Osteocyte (in vitro differentiated cells): ENCODE results near the gene CCR6. TPM values are rescaled to one million over a fixed set of nuclear protein-coding genes. Genes with fewer than 3 reads are reported as not detected.

Experiments used
- DNase-seq: peaks from one replicate; pipeline ENCODE4 v3.0.0; 2021; ENCODE audit warnings: mixed read lengths; ENCODE audit not compliant: unreplicated experiment; ENCODE audit errors: extremely low spot score
- H3K27ac Mint-ChIP-seq: one replicate; pipeline ENCODE4 v1.8.0; 2021; ENCODE audit warnings: mild to moderate bottlenecking, mixed read lengths; ENCODE audit not compliant: unreplicated experiment
- H3K27me3 Mint-ChIP-seq: one replicate; pipeline ENCODE4 v1.8.0; 2021; ENCODE audit warnings: mixed read lengths; ENCODE audit not compliant: unreplicated experiment
- H3K36me3 Mint-ChIP-seq: one replicate; pipeline ENCODE4 v1.8.0; 2021; ENCODE audit warnings: mixed read lengths; ENCODE audit not compliant: unreplicated experiment
- H3K4me1 Mint-ChIP-seq: one replicate; pipeline ENCODE4 v1.8.0; 2021; ENCODE audit warnings: mixed read lengths; ENCODE audit not compliant: unreplicated experiment
- H3K4me3 Mint-ChIP-seq: one replicate; pipeline ENCODE4 v1.8.0; 2021; ENCODE audit warnings: mild to moderate bottlenecking, moderate library complexity, mixed read lengths; ENCODE audit not compliant: unreplicated experiment
- H3K9me3 Mint-ChIP-seq: one replicate; pipeline ENCODE4 v1.8.0; 2021; ENCODE audit warnings: mixed read lengths; ENCODE audit not compliant: unreplicated experiment
- CTCF ChIP-seq: fragments of 200-600 bp; sonication (generic); IDR thresholded peaks from 2 replicates; pipeline ENCODE4 v1.5.0; 2021; ENCODE audit warnings: antibody characterized with exemption, mild to moderate bottlenecking, moderate library complexity
- total RNA-seq: library from RNA; stranded (reverse); gene quantifications from 2 replicates; pipeline ENCODE4 v1.2.1, GENCODE V29; 2021

Gene CCR6
- total RNA-seq, 1 donor from 2014 or later = not detected

- Mint-ChIP-seq H3K27me3 (peaks cover 23% of the 10 kb centered on the region), H3K9me3 (peaks cover 5% of the 10 kb centered on the region), H3K27ac (no peak overlapping the region), H3K4me3 (no peak overlapping the region), H3K36me3 (no peaks in the 10 kb centered on the region), H3K4me1 (peaks cover 3% of the 10 kb centered on the region)
- no peak for DNase-seq
- TF ChIP-seq CTCF = no peak
Observed at GRCh38 chr6:167142433-167142761, 19.5 kb downstream of the CCR6 start.

- H3K4me1 Mint-ChIP-seq = peaks cover 3% of the 10 kb centered on the region
- no peak overlapping the region for H3K27ac Mint-ChIP-seq
- TF ChIP-seq CTCF = no peak
- no peak for DNase-seq
- peaks cover 5% of the 10 kb centered on the region for H3K9me3 Mint-ChIP-seq
- no peaks in the 10 kb centered on the region for H3K36me3 Mint-ChIP-seq
- H3K4me3 Mint-ChIP-seq = no peak overlapping the region
- peaks cover 26% of the 10 kb centered on the region for H3K27me3 Mint-ChIP-seq
Observed at GRCh38 chr6:167143041-167143440, 20.1 kb downstream of the CCR6 start.

GRCh38 chr6:167145461-167145860, 22.6 kb downstream of the CCR6 start:
- peaks cover 27% of the 10 kb centered on the region for H3K27me3 Mint-ChIP-seq
- H3K27ac Mint-ChIP-seq = no peak overlapping the region
- no peak for DNase-seq
- no peaks in the 10 kb centered on the region for H3K36me3 Mint-ChIP-seq
- H3K9me3 Mint-ChIP-seq = peaks cover 5% of the 10 kb centered on the region
- no peak overlapping the region for H3K4me3 Mint-ChIP-seq
- TF ChIP-seq CTCF = no peak
- H3K4me1 Mint-ChIP-seq = peaks cover 3% of the 10 kb centered on the region

- Mint-ChIP-seq H3K36me3 (no peaks in the 10 kb centered on the region), H3K4me3 (no peak overlapping the region), H3K9me3 (peaks cover 5% of the 10 kb centered on the region), H3K27ac (no peak overlapping the region), H3K27me3 (peaks cover 27% of the 10 kb centered on the region), H3K4me1 (peaks cover 3% of the 10 kb centered on the region)
- no peak for DNase-seq
- no peak for TF ChIP-seq CTCF
Observed at GRCh38 chr6:167146135-167146534, 23.2 kb downstream of the CCR6 start.

GRCh38 chr6:167146977-167147376, 24.1 kb downstream of the CCR6 start:
- Mint-ChIP-seq H3K36me3 (no peaks in the 10 kb centered on the region), H3K27me3 (peaks cover 27% of the 10 kb centered on the region), H3K4me1 (peaks cover 3% of the 10 kb centered on the region), H3K9me3 (peaks cover 5% of the 10 kb centered on the region), H3K4me3 (no peak overlapping the region), H3K27ac (no peak overlapping the region)
- no peak for DNase-seq
- no peak for TF ChIP-seq CTCF
